Lung (tissue), 12 donors: ENCODE measurements around the gene STARD5. TPM values are rescaled to one million over a fixed set of nuclear protein-coding genes. Genes with fewer than 3 reads are reported as not detected.
"Not testable (repeated sequence)": the region's sequence is repeated elsewhere in the genome, so short reads cannot be mapped to it uniquely, and the experiment has no call there.

Experiments
- ATAC-seq: fragments of 200-7000 bp; cut with Tn5 transposase; one replicate; pipeline ENCODE4 v1.9.1; 2020; ENCODE audit warnings: moderate number of reproducible peaks; ENCODE audit not compliant: insufficient read depth, low FRiP score
- DNase-seq, 3 donors: peaks; one replicate each; pipeline ENCODE4 v3.0.0-alpha.2; 2013 to 2017
- H3K27ac ChIP-seq, 2 donors: one replicate each; pipeline ENCODE4 v1.5.1; 2013; ENCODE audit warnings: mild to moderate bottlenecking in 2 of 2, moderate library complexity in 2 of 2, control low read depth in 1 of 2, inconsistent platforms in 1 of 2, low read depth in 1 of 2, low read length in 1 of 2
- H3K27me3 ChIP-seq, 3 donors: one replicate each; pipeline ENCODE4 v1.5.1; 2013; ENCODE audit warnings: low read length in 2 of 3; ENCODE audit not compliant: control insufficient read depth in 3 of 3, insufficient read depth in 3 of 3
- H3K36me3 ChIP-seq, 4 donors: one replicate each; pipeline ENCODE4 v1.5.1; 2013; ENCODE audit warnings: low read length in 4 of 4, mild to moderate bottlenecking in 1 of 4, moderate library complexity in 1 of 4; ENCODE audit not compliant: control insufficient read depth in 4 of 4, insufficient read depth in 4 of 4
- H3K4me1 ChIP-seq, 5 donors: one replicate each; pipeline ENCODE4 v1.5.1; 2013; ENCODE audit warnings: low read length in 5 of 5, mild to moderate bottlenecking in 2 of 5, moderate library complexity in 1 of 5; ENCODE audit not compliant: control insufficient read depth in 5 of 5, insufficient read depth in 5 of 5
- H3K4me3 ChIP-seq: one replicate; pipeline ENCODE4 v1.5.1; 2013; ENCODE audit warnings: mild to moderate bottlenecking, control low read depth, moderate library complexity
- H3K9ac ChIP-seq, 2 donors: one replicate each; pipeline ENCODE4 v1.5.1; 2013; ENCODE audit warnings: low read length in 2 of 2, control low read depth in 1 of 2; ENCODE audit not compliant: insufficient read depth in 1 of 2
- H3K9me3 ChIP-seq, 4 donors: one replicate each; pipeline ENCODE4 v1.5.1; 2013; ENCODE audit warnings: low read length in 3 of 4, mild to moderate bottlenecking in 1 of 4, moderate library complexity in 1 of 4; ENCODE audit not compliant: control insufficient read depth in 4 of 4, insufficient read depth in 3 of 4
- WGBS, 2 donors: extraction: QIAGEN DNeasy Blood & Tissue Kit; methylation state at CpG; one replicate each; pipeline ENCODE4 v1.1.7; 2013; 5-methylcytosine and 5-hydroxymethylcytosine counted together
- polyA plus RNA-seq, 2 donors: library from polyadenylated mRNA; stranded (reverse); fragments of 200-250 nt; gene quantifications; one replicate each; pipeline ENCODE4 v1.2.1, GENCODE V29; 2013
- total RNA-seq, 2 donors: library from RNA; depleted of rRNA in 1 of 2; stranded (reverse); fragments of >200 nt in 1 of 2; gene quantifications; one replicate each; pipeline ENCODE4 v1.2.1, GENCODE V29; 2014 to 2021
- TF ChIP-seq, protein P1 (sequence below): IDR thresholded peaks from 2 replicates; pipeline ENCODE4 v1.5.1; 2012; ENCODE audit warnings: mild to moderate bottlenecking; ENCODE audit errors: control extremely low read depth, extremely low read depth
- donor health status: control.
- donor health status: control.
- donor health status: Bipolar disorder and iron deficiency.
- donor health status: healthy.
- donor health status: DM: yes; HTN: yes; CAD: no.

The STARD5 gene
- total and polyA plus RNA-seq, 4 donors, result 2.9 to 7.0 (median 5.0) TPM

DNA sequence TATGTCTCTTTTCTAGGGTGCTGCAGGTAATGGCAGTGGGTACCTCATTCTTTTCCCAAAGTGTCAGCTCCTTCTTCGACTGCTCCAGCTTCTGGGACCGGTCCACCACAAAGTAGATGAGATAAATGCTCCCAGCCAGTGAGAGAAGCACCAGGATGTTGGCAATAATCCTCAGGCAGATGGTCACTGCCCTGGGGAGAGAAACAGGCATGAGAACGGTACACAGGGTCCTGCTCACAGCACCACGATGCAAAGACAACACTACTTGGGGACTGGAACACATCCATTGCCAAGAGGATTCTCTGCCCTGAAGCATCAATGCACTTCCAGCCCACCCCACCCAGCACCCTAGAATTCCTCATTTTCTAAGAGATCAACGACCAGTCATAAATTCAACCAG is 27.7 kb upstream of the STARD5 start:
- DNase-seq (no peak), ATAC-seq (no peak)
- Histone ChIP-seq H3K9me3 (no peaks in the 10 kb centered on the region), H3K36me3 (no peaks in the 10 kb centered on the region), H3K27ac (no peak overlapping the region), H3K4me1 (no peaks in the 10 kb centered on the region), H3K27me3 (no peaks in the 10 kb centered on the region), H3K9ac (no peak overlapping the region), H3K4me3 (no peak overlapping the region)
- TF ChIP-seq, protein P1, sequence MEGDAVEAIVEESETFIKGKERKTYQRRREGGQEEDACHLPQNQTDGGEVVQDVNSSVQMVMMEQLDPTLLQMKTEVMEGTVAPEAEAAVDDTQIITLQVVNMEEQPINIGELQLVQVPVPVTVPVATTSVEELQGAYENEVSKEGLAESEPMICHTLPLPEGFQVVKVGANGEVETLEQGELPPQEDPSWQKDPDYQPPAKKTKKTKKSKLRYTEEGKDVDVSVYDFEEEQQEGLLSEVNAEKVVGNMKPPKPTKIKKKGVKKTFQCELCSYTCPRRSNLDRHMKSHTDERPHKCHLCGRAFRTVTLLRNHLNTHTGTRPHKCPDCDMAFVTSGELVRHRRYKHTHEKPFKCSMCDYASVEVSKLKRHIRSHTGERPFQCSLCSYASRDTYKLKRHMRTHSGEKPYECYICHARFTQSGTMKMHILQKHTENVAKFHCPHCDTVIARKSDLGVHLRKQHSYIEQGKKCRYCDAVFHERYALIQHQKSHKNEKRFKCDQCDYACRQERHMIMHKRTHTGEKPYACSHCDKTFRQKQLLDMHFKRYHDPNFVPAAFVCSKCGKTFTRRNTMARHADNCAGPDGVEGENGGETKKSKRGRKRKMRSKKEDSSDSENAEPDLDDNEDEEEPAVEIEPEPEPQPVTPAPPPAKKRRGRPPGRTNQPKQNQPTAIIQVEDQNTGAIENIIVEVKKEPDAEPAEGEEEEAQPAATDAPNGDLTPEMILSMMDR, result no peak
- 83 to 94% methylated on average over 5 of the region's 5 CpGs for WGBS, 2 donors

DNA sequence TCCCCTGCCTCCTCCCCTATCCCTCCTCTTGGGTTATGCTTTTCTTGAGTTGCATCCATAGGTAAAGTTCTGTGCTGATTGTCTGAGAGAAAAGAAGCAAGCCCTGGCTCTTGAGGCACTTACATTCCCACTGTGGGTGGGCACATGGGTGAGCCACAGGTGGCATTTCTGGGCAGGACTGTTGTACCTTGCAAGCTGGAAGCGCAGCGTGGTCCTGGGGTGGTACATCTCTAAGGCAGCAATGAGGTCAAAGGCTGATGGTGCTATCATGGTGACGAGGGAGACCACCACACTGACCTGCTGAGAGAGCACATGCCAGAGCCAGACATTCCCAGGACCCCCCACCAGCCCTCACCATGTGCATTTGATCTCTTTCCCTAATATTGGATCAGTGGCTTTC is 25.3 kb upstream of the STARD5 start:
- H3K4me1 ChIP-seq, result no peaks in the 10 kb centered on the region
- TF ChIP-seq, protein P1, result no peak
- no peaks in the 10 kb centered on the region for H3K27me3 ChIP-seq
- ATAC-seq (no peak), DNase-seq (no peak)
- no peaks in the 10 kb centered on the region for H3K9me3 ChIP-seq
- H3K36me3 ChIP-seq, result no peaks in the 10 kb centered on the region
- H3K9ac ChIP-seq, result no peak overlapping the region
- H3K27ac ChIP-seq, result no peak overlapping the region
- H3K4me3 ChIP-seq, result no peak overlapping the region
- 97 to 98% methylated on average over 3 of the region's 3 CpGs for WGBS, 2 donors

DNA sequence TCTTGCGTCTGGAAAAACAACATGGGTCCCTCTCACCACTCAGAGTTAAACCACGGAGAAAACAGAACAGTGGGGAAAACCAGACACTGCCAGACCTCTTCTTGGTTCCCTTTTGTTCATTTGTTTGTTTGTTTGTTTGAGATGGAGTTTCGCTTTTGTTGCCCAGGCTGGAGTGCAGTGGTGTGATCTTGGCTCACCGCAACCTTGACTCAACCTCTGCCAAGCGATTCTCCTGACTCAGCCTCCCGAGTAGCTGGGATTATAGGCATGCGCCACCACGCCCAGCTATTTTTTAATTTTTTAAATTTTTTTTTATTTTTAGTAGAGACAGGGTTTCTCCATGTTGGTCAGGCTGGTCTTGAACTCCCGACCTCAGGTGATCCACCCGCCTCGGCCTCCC is 24.8 kb upstream of the STARD5 start:
- not testable (repeated sequence) for DNase-seq, H3K4me3 ChIP-seq, H3K9ac ChIP-seq, H3K36me3 ChIP-seq, H3K4me1 ChIP-seq, H3K9me3 ChIP-seq, H3K27ac ChIP-seq, H3K27me3 ChIP-seq, ATAC-seq
- WGBS, 2 donors, result 93% methylated on average over 11 of the region's 11 CpGs

DNA sequence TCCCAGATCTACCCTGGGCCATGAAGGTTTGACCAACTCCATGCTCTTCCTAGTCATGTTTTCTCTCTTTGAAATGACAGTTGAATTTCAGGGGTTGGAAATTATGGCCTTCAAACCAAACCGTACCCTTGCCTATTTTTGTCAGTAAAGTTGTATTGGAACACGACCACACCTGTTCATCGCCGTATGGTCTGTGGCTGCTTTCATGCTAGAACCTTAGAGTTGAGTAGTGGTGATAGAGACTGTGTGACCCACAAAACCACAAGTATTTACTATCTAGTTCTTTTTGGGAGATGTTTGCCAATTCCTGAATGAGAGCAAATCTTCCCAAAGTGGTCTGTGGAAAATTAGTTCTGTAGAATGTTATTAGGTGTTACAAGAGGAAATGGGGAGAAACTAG is 24.0 kb upstream of the STARD5 start:
- no peaks in the 10 kb centered on the region for H3K4me1 ChIP-seq
- H3K27me3 ChIP-seq, result no peaks in the 10 kb centered on the region
- no peaks in the 10 kb centered on the region for H3K9me3 ChIP-seq
- ATAC-seq, result no peak
- H3K9ac ChIP-seq, result no peak overlapping the region
- H3K27ac ChIP-seq, result no peak overlapping the region
- 93 to 96% methylated on average over 4 of the region's 4 CpGs for WGBS, 2 donors
- no peak overlapping the region for H3K4me3 ChIP-seq
- no peak for DNase-seq
- TF ChIP-seq, protein P1, result no peak
- no peaks in the 10 kb centered on the region for H3K36me3 ChIP-seq
